Measurements from ENCODE around the gene PHLDB1.

PHLDB1 gene

DNA sequence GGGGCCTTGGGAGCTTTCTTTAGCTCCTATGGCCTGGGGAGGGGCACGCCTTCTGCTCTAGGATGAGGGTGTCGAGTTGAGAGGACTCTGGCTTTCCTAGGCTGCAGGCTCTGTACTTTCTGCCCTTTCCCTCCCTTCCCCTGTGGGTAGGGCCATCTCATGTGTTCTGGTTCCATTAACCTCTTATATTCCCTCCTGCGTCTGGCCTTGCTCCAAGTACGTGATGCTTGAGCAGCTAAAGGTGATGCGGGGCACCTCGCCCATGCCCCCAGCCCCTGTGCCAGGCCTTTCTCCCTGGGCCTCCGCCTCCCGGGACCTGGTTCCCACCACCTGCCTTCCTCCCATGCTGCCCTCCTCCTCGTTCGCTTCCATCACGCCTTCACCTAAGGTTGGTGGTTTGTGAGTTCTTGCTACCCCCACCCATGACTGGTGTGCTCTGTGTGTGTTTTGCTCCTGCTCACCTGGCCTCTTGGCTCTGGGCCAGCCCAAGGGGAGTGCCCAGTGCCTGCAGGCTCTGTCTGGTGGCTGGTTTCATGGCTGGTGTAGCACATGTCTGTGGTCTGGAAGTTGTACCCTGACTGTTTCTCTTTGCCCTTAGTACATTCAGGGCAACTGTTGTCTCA, 34.1 kb downstream of the PHLDB1 start:
- FAIRE-seq = no peak

DNA sequence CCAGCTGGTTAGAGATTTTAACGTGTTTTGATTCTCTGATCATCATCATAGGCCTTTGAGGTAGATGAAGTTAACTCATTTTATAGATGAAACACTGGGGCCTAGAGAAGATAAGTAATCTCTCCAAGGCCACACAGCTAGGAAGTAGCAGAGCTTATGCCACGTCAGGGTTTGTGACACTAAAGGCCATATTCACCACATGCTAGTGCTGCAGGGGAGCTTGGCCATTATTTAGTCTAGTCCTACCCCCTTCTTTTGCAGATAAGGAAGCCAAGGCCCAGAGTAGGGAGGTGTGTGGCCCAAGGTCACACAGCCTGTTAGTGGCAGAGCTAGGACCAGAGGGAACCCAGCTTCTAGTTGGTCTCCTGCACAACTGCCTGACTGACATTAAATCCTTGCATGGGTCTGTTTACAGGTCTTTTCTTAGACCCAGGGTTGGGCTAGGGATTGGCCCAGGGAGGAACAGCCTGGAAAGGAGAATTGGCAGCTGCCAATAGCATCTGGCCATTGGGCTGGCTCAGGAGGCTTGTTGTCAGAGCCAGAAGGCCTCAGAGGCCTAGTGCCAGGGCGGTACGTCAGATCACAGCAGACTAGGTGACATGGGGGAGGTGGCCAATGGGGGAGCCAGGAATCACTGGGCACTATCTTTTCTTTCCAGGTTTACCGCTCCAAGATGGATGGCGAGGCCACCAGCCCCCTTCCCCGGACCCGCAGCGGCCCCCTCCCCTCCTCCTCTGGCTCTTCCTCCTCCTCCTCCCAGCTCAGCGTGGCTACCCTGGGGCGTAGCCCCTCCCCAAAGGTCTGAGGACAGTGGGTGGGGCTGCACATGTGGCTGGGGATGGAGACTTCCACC, 36.0 kb downstream of the PHLDB1 start:
- FAIRE-seq = no peak

DNA sequence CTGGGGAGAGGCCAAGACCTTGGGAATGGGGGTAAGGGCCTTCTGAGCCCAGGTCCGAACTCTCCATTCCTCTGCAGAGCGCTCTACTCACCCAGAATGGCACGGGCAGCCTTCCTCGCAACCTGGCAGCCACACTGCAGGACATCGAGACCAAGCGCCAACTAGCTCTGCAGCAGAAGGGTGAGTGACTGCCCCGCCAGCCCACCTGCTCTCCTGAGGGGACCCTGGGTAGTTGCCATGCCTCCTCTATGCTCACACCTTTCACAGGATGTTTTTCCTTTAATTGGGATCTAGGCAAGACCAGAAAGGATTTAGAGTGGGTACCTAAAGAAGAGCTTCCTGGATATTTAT, 36.6 kb downstream of the PHLDB1 start:
- FAIRE-seq = no peak

DNA sequence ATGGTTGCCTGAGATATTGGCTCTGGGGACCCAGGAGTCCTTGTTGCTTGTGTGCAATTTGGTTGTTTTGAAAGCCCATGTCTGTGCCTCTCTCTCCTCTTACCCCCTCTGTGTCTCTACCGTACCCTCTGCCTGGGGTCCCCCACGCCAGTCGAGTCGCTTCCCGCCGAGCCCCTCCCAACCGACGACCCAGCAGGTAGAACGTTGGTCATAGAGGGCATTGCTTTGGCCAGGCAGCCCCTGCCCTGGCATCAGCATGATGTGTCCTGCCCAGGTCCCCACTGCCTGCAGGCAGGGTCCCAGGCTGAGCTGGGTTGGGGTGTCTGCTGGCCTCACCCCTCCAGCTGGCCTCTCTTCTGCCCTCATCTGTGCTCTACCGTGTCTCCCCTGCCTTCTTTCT, 37.1 kb downstream of the PHLDB1 start:
- no peak for FAIRE-seq

DNA sequence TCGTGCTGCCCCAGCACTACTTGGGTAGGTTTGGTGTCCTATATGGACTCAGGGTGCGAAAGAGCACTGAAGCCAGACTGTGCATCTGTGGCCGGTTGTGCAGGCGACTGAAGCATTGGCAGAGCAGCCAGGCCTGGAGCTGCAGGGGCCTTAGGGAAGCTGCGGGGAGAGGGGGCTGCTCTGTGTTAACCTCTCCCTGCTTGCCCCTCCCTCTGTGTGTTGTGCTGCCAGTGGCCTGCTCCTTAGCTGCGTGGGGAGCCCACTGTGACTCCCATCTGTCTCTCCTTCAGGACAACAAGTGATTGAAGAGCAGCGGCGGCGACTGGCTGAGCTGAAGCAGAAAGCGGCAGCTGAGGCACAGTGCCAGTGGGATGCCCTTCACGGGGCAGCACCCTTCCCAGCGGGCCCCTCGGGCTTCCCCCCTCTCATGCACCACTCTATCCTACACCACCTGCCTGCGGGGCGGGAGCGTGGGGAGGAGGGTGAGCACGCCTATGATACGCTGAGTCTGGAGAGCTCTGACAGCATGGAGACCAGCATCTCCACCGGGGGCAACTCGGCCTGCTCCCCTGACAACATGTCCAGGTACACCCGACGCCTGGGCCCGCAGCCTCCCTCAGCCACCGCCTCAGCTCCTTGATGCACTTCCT, 37.8 kb downstream of the PHLDB1 start:
- FAIRE-seq = no peak

DNA sequence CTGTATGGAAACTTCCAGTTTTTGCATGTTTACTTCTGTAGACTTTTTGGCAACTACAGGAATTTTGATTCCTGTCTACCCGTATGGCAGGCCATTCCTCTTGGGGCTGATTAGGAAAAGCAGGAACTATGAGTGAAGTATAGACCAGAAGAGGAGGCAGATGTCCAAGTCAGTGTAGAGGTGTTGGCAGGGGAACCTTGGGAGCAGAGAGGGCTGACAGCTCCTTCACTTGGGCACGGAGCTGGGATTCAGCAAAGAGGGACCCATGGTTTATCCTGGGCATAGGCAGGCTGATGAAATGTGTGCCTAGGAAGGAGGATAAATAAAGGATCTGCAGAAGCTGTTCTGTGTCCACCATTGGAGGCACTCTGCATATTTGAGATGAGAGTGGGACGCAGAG, 39.0 kb downstream of the PHLDB1 start:
- no peak for FAIRE-seq

DNA sequence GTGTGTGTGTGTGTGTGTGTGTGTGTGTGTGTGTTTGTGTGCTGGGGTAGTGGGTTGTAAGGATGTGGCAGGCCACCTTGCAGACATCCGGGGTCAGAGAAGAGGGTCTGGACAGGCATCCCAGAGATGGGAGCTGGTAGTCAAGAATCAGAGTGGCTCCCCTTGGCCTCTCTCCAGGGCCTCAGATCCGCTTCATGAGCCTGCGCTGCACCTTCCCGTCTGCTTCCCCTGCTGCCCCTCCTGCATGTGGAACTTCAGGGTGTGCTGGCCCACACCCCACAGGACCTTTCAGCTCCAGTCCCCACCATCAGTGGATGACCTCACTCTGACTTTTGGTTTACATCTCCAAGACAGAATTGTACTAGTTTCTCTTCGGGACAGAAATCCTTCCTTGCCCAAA, 40.9 kb downstream of the PHLDB1 start:
- FAIRE-seq = no peak

DNA sequence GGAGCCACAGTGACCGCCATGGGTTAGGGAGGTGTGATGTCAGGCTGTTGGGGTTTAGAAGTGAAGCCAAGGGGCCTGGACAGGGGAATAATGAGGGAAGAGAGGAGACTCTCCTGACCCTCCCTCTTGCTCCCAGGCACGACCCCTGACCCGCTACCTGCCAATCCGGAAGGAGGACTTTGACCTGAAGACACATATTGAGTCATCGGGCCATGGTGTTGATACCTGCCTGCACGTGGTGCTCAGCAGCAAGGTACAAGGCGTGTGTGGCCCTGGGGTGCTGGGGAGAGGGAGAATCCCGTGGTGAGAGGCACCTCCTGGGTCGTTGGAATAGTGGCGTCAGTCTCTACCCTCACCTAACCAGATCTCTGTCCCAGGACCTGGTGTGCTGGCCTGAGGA, 42.5 kb downstream of the PHLDB1 start:
- no peak for FAIRE-seq

DNA sequence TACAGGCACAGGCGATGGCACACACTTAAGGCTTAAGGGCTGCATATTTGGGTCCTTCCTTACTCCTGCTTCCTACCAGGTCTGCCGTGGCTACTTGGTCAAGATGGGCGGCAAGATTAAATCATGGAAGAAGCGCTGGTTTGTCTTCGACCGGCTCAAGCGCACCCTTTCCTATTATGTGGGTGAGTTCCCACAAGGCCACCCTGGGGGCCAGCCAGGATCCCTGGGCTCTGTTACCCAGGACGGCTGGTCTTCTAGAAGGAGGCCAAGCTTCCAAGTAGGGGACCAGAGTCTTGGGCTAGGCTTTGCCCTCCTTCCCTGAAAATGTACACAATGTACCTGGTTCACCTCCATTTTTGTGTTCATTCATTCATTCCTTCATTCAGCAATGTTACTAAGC, 43.0 kb downstream of the PHLDB1 start:
- FAIRE-seq = no peak

DNA sequence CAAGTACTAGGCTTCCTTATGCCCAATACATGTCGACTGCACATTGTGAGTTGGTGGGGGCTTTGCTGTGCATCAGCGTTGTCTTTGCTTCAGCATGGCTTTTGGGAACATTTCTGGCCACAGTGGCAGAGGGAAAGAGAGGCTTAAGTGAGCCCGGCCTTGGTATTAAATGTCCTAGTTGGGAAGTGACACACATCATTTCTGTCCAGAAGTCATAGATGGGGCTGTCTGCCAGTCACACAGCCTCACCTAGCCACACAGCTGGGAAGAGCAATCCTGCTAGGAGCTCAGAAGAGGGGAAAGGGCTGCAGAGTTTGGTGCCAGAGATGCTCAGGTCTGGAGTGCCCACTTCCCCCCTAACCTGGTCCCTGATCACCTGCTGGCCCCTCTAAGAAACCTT, 44.4 kb downstream of the PHLDB1 start:
- FAIRE-seq = no peak

DNA sequence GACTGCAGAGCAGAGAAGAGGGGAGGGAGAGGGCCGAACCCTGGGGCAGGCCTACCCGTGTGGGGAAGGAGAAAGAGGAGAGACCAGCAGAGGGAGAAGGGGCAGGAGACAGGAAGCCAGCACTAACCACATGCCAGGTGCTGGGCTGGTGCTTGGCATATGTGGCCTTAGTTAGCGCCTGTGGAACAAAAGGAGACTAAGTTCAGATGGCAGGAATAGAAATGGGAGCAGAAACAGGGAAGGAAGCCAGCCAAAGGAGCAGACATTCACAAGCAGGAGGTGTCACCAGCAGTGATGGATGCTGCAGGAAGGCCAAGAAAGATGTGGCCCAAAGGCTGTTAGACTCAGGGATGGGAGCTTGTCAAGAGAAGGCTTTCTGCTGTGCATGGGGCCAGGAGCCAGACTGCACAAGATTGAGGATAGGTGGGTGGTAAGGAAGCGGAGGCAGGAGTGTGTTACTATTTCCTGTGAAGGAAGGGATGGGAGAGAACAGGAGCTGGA, 45.3 kb downstream of the PHLDB1 start:
- FAIRE-seq = no peak

DNA sequence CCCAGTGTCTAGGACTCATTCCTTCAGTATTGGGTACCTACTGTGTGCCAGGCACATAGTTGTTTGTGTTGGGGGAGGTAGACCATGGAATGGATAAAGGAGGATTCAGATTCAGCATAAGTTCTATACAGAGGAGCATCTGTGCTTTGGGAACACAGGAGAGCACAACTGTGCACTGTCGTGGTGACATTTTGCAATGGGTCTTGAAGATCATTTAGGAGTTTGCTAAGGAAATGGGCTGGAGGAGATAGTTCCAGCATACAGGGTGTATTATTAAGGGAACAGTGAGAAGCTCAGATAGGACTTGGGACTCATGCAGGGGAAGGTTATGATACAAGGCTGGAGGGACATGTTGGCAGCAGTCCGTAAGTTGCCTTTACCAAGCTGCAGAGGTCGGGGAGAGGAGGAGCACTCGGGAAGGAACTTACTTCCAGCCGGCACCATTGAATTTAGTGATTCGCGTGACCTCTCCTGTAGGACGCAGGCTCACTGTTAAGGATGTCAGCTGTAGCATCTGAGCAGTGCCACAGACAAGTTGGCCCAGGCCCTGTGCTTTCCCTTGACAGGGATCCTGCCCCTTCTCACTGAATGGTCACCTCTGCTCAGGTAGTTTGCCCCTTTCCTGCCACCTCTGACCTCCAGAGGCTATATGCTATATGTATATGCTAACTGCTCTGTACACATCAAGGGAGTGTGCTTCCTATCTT, 46.4 kb downstream of the PHLDB1 start:
- FAIRE-seq = no peak

DNA sequence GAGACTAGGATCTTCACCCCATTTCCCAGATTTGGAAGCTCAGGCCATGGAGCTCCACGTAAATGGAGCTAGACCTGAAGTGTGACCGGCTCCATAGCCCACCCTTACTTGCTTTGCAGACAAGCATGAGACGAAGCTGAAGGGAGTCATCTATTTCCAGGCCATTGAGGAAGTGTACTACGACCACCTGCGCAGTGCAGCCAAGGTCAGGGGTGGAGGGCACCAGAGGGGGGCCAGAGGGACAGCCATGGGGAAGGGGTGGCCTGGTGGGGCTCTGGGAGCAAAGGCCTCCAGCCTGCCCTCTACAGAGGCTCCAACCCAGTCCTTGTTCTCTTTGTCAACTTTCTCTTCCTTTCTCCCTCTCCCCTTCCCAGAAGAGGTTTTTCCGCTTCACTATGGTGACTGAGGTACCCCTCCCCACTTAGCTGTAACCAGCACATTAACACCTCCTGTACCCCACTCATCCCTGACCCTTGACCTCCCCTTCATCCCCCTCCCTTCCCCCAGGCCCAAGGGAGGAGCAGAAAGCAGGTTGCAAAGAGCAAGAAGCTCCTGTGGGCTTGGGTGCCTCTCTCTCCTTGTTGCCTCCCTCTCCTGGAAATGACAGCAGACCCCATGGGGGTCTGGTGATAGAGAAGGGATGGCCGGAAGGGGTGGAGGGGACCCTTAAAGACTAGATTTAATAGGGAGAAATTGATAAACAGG, 48.2 kb downstream of the PHLDB1 start:
- FAIRE-seq = no peak

DNA sequence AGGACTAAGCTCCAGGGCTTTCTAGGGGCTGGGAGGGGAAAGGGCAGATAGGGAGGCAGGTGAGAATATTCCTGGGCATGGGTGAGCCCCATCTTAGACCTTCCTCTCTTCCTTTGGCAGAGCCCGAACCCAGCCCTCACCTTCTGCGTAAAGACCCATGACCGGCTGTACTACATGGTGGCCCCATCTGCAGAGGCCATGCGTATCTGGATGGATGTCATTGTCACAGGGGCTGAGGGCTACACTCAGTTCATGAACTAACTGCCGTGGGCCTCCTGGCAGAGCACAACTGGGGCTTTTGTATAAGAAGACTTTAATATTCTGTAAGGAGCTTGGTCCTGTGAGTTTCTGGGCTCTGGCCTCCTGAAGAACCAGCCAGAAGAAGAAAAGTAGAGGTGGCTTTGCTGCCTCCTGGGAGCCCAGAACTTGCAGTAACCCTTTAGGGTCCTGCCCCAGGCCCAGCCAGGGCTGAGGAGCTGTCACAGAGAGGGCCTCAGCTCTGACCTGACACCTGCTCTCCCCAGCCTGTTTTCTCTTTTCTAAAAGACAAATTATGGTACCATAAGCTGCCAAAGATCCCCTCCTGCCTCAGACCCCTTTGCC, 49.2 kb downstream of the PHLDB1 start:
- FAIRE-seq = no peak

DNA sequence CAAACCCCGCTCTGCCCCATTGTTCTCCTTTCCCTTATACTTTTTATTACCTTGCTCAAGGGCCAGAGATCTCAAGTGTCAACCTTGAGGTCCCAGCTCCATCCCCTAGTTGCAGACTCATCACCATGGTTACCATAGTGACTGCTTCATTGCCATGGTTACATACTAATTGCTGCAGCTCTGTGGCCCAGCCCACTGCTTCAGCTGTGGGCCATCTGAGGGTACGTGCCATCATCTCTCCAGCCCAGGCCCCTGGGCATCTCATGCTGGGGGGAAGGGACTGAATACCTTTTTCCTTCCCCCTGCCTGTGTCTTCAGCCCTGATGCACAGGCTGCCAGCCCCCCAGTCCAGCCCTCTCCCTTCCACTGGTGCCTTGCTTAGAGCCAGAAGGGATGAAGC, 49.8 kb downstream of the PHLDB1 start:
- no peak for FAIRE-seq

DNA sequence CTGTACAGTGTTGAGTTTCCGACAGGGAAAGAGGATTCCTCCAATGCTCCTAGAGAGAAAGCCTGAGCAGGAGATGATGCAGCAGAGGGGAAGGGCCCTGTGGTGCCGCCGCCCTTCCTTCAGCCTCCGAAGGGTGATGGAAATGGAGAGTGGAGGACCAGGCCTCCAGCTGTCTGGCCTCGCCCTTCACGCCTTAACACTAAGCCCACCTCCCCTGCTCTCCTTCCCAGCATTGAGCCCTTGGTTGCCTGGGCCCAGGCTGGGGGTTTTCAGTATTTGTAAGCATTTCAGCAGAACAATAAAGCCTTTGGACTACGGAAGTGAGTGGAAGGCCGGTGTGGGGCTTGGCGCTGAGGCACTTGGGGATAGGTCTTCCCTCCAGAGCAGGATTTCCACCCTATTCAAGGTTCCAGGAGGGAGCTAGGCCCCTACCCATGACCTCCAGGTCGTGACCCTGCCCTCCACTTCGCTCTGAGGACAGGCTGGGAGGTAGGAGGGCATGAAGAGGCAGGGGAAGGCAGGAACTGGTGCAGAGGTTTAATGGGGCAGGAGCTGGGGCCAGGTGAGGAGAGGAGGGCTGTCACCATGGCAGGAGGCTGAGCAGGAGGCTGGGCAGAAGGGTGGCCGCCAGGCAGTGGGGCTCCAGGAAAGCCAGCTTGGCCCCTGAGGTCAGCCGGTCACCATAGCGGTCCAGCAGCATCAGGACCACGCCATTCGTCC, 50.5 kb downstream of the PHLDB1 start:
- FAIRE-seq = no peak

DNA sequence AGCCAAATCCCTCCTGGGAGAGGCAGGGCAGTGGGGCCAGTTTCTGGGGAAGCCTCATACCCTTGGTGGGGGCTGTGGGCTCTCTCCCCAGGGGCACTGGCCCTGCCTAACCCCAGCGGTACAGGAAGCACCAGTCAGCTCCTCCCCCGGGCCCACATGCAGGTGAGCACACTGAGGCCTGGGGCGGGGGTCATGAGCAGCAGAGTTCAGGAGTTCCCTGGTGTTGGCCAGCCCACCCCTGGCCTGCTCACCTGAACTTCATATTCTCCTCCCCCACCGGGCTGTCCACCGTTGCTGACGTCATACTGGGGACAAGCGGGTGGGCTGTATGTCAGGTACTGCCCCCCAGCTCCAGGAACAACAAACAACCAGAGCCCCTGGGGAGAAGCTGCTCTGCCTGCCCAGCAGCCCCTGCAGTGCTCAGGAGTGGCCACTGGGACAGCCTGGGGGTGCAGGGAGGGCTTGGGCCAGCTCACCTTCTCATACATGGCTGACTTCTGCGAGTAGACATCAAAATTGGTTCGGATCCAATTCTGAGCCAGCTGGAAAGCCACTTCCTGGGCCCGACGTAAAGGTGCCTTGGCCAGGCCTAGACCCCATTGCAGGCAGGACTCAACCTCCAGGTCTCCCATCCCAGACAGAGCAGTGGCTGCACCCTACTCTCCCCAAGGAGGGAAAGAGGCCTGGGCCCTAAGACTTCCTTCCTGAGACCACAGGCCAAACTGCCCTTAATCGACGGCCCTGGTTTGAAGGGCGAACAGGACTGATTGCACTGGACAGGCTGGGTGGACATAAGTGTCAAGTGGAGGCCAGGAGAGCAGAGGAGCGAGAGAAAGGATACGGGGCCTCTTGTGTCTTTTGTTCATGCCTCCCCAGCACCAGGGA, 51.3 kb downstream of the PHLDB1 start:
- no peak for FAIRE-seq

DNA sequence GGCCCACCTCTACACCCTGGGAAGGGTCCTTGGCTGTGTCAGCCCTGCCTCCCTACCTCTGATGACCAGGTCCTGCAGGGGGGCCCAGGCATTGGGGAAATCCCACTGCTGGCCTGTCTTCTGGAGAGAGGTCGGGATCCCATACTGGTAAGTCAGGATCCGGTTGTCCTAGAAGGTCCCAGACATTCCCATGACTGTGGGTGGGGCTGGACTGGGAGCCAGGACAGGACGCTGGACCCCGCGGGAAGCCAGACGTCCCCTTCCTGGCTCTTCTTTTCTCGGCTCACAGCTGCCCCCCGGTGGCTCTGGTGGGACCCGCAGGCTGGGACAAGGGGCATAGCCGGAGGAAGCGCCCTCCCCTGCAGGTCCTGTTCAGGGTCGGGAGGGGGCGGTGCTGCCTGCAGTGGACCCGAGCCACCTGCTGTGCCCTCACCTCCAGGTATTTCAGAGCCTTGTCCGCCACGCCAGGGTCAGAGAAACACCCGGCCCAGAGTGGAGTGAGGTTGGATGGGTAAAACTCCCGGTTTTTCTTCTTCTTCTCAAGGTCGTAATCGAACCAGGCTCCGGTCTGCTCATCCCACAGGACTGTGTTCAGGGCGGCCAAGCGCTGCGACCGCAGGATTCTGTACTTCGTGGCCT, 52.0 kb downstream of the PHLDB1 start:
- no peak for FAIRE-seq

DNA sequence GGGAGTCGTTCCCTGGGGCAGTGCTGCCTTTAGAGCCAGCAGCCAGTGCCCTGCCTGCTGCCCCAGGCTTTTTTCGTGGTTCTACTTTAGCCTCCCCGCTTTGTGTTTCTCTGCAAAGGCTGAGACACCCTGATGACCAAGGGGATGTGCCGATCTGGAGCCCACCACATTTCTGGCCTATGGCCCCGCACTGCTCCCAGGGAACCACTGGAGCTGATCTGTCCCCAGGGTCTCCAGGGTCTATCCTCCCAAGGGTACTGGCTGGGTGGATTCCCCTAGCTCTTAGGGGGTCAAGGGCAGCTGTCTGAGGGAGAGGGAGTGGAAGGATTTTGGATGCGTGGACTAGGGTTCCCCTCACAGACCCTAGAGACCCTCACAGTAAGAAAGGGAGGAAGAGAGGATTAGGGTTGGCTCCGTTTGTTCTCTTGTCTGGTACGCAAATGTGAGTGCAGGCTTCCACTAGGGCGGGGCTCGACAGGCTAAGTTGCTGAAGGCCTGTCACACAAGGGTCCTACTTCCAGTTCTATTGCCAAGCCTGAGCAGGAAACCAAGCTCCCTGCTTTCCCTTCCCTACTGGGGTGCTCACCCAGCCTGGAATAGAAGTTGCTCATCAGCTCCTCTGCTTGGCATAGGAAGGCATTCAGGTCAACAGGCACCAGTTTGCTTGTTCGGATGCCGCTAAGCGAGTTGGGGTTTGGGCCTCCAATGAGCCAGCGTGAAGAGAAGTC, 52.7 kb downstream of the PHLDB1 start:
- FAIRE-seq = no peak

All from islet of Langerhans (tissue), 1 donor.